MCF 10A (cell line): ENCODE measurements around the gene TDP1. TPM values are rescaled to one million over a fixed set of nuclear protein-coding genes. Genes with fewer than 3 reads are reported as not detected.

Source experiments
- BruUV-seq: library from RNA; stranded (reverse); fragments of 400-500 nt; replicated peaks from 2 replicates; lab custom pipeline; 2021; lab: Mats Ljungman, UMichigan
- CTCF ChIA-PET: fragments of 300-600 bp; sonication (Branson Sonifier 250); formaldehyde crosslinking; extraction: SDS; loops from one replicate; lab custom pipeline; 2021; ENCODE audit warnings: antibody characterized with exemption, inconsistent platforms; lab: Yijun Ruan, JAX
- POLR2A ChIA-PET: fragments of 300-600, 350-650 bp; sonication (Branson Sonifier 250); formaldehyde crosslinking; extraction: SDS; loops from one replicate; lab custom pipeline; 2020; ENCODE audit warnings: antibody characterized with exemption, inconsistent platforms; lab: Yijun Ruan, JAX
- DNase-seq: peaks from one replicate; pipeline ENCODE4 v3.0.0-alpha.2; 2018; ENCODE audit not compliant: unreplicated experiment
- H3K27ac Mint-ChIP-seq: one replicate; pipeline ENCODE4 v1.8.0; 2022; ENCODE audit warnings: mild to moderate bottlenecking, low read depth, mixed read lengths; ENCODE audit not compliant: unreplicated experiment
- H3K27me3 Mint-ChIP-seq: one replicate; pipeline ENCODE4 v1.8.0; 2022; ENCODE audit warnings: mixed read lengths; ENCODE audit not compliant: insufficient read depth, unreplicated experiment
- H3K36me3 Mint-ChIP-seq: one replicate; pipeline ENCODE4 v1.8.0; 2022; ENCODE audit warnings: mild to moderate bottlenecking, moderate library complexity, mixed read lengths; ENCODE audit not compliant: insufficient read depth, unreplicated experiment
- H3K4me1 Mint-ChIP-seq: one replicate; pipeline ENCODE4 v1.8.0; 2022; ENCODE audit warnings: mixed read lengths; ENCODE audit not compliant: insufficient read depth, unreplicated experiment
- H3K4me3 Mint-ChIP-seq: one replicate; pipeline ENCODE4 v1.8.0; 2022; ENCODE audit warnings: mild to moderate bottlenecking, moderate library complexity, mixed read lengths; ENCODE audit not compliant: unreplicated experiment
- H3K9me3 Mint-ChIP-seq: one replicate; pipeline ENCODE4 v1.8.0; 2022; ENCODE audit warnings: mixed read lengths; ENCODE audit not compliant: unreplicated experiment
- CTCF ChIP-seq: fragments of 200-600 bp; IDR thresholded peaks from one replicate; pipeline ENCODE4 v1.8.0; 2022; ENCODE audit warnings: antibody characterized with exemption, mild to moderate bottlenecking; ENCODE audit not compliant: unreplicated experiment
- intact Hi-C: fragments of 100-400 bp; cut with micrococcal nuclease; formaldehyde crosslinking; loops from 2 replicates; pipeline ENCODE4 v1.14.1; 2022
- total RNA-seq: library from RNA; stranded (reverse); gene quantifications from 2 replicates; pipeline ENCODE4 v1.2.3, GENCODE V29; 2022

Gene TDP1
- total RNA-seq, 1 experiment from 2014 or later, result 16.3 TPM

DNA sequence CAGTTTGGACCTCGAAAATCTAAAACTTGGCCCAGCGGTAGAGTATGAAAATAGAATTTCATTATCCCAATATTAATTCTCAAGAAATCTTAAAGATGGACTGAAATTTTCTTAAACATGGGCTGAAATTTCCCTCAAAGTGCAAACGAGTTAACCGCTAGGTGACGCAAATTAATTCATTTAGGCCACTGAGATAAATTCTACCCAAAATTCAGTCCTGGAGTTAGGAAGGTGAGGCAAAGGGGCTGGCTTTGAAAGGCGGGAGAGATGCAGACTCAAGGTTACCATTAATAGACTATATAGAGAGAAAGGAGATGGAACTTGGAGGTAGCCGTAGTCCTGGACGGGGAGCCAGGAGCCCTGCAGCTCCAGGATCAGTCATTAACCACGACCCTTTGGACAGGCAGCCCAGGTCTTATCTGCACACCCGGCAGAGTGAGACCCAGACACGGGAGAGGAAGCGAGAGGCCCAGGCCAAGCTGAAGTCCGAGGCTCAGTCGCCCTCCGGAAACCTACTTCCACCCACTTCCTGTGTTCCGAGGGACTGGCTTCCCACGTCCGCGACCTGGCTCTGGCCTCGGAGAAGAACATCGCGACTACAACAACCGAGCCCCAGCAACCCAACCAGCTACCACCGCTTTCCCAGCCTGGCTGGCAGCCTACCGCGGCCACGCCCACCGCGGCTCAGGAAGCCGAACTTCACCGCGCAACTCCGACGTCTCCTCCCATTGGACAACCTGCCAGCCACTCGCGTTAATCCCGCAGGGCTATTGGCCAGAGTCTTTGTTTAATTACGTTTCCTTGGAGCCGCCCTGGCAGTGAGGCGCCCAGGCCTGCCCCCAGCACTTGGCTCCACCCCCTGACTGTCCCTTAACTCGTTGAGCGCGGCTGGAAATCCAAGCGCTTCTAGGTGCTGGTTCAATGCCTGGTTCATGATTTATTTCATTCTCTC, 1.4 kb upstream of the TDP1 start, which contains the start of gene EFCAB11:
EFCAB11 (minus strand) TSS at position 661 of the 952 bp plus-strand sequence; CDS start at position 591, 70 bp downstream.
- Mint-ChIP-seq H3K4me3 (peak within 1 kb of the TSS; percentile 88), H3K27ac (peak within 1 kb of the TSS; percentile 65), H3K36me3 (peaks cover 13% of the 10 kb centered on the region), H3K4me1 (peaks cover 19% of the 10 kb centered on the region), H3K27me3 (no peaks in the 10 kb centered on the region), H3K9me3 (no peaks in the 10 kb centered on the region)
- intact Hi-C loops, result loop anchor here (10.0 kb wide), 1 partner anchor 440 kb away; the partner anchor contains the start of gene CALM1
- DNase-seq, result peak; percentile 99
- ChIA-PET CTCF (interaction anchor here (0.7 to 1.4 kb wide), 5 partner anchors 15 to 949 kb away, joined by 3 to 6 read pairs (median 3); no protein-coding TSS in a partner anchor), POLR2A (interaction anchor here (0.5 to 1.3 kb wide), 9 partner anchors 9 to 1591 kb away, joined by 3 to 7 read pairs (median 3); no protein-coding TSS in a partner anchor)
- TF ChIP-seq CTCF, result peak; percentile 30
- BruUV-seq, result TSS peak; percentile 51

DNA sequence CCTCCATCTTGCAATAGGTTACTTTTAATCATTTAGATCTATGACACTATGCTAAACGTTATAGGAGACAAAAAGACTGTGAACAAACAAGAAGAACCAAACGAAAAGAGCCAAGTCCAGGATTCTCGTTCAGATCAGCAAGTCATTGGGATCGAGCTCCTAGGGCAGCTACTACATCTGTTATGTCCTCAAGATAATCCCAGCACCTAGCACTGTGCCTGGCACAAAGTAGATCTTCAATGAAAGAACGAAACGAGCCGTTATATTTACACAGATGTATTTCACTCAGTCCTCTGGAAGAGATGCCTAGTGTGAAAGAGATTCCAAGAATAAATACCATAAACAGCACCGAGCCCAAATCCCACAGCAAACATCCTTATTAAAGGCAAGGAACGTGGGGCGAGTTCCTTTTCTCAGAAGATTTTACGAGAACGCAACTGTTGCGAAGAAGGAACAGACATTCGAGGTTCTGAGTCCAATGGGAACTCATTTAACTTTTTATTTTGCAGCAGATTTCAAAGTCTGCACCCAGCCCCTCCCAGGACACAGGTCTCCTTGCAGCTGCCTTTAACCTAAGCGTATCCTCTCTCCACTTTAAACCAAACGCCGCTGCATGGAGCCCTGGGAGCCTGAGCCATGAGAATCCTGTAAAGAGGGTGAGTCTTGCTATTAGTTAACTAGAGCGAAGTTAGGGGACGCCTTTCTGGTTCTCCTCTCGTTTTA, 544 bp upstream of the TDP1 start:
- ChIA-PET CTCF (interaction anchor here (0.7 kb wide), 2 partner anchors 337 to 950 kb away, joined by 3 read pairs; no protein-coding TSS in a partner anchor), POLR2A (interaction anchor here (0.5 to 1.9 kb wide), 16 partner anchors 8 to 1592 kb away, joined by 3 to 11 read pairs (median 3); partner anchors contain the start of gene PSMC1)
- peaks cover 13% of the 10 kb centered on the region for H3K36me3 Mint-ChIP-seq

GRCh38 chr14:89956661-89957009, 908 bp downstream of the TDP1 start:
- TF ChIP-seq CTCF, result no peak
- ChIA-PET CTCF (interaction anchor here (1.3 to 3.3 kb wide), 3 partner anchors 16 to 279 kb away, joined by 3 to 26 read pairs (median 6); no protein-coding TSS in a partner anchor), POLR2A (interaction anchor here (0.6 to 1.9 kb wide), 8 partner anchors 20 to 1132 kb away, joined by 3 to 11 read pairs (median 4); partner anchors contain the start of genes PSMC1 and TTC8)
- Mint-ChIP-seq H3K4me1 (peaks cover 19% of the 10 kb centered on the region), H3K4me3 (peak overlapping the region; percentile 88), H3K36me3 (peaks cover 5% of the 10 kb centered on the region), H3K27ac (peak overlapping the region; percentile 94), H3K9me3 (no peaks in the 10 kb centered on the region), H3K27me3 (no peaks in the 10 kb centered on the region)
- DNase-seq, result no peak
- intact Hi-C loops, result loop anchor here (1.0 to 10.0 kb wide), 2 partner anchors 279 to 438 kb away; partner anchors contain the start of gene CALM1
- no TSS peak for BruUV-seq

More for the DNA sequence above, 544 bp upstream of the TDP1 start:
- H3K4me3 Mint-ChIP-seq, result peak overlapping the region; percentile 88
- H3K27me3 Mint-ChIP-seq, result no peaks in the 10 kb centered on the region
- DNase-seq, result no peak
- H3K9me3 Mint-ChIP-seq, result no peaks in the 10 kb centered on the region
- peaks cover 19% of the 10 kb centered on the region for H3K4me1 Mint-ChIP-seq
- TF ChIP-seq CTCF, result no peak
- H3K27ac Mint-ChIP-seq, result peak overlapping the region; percentile 65
- intact Hi-C loops, result loop anchor here (10.0 kb wide), 1 partner anchor 440 kb away; the partner anchor contains the start of gene CALM1
- BruUV-seq, result no TSS peak
